Stimulated activated CD4-positive, alpha-beta T cell treated with anti-CD3 and anti-CD28 coated beads, TNF-alpha, amount 100 ng/mL, for 4 hours (primary cell): ENCODE measurements around the gene ELF1.
"Not testable (repeated sequence)": the region's sequence is repeated elsewhere in the genome, so short reads cannot be mapped to it uniquely, and the experiment has no call there.

Experiments used
- DNase-seq, 3 experiments: peaks; one replicate each; pipeline ENCODE4 v3.0.0-alpha.2; 2020; ENCODE audit warnings: low read depth in 3 of 3

Gene ELF1

DNA sequence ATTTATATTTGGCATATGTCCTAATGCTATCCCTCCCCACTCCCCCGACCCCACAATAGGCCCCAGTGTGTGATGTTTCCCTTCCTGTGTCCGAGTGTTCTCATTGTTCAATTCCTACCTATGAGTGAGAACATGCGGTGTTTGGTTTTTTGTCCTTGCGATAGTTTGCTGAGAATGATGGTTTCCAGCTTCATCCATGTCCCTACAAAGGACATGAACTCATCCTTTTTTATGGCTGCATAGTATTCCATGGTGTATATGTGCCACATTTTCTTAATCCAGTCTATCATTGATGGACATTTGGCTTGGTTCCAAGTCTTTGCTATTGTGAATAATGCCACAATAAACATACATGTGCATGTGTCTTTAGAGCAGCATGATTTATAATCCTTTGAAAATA, 23.3 kb upstream of the ELF1 start:
- DNase-seq = not testable (repeated sequence)

DNA sequence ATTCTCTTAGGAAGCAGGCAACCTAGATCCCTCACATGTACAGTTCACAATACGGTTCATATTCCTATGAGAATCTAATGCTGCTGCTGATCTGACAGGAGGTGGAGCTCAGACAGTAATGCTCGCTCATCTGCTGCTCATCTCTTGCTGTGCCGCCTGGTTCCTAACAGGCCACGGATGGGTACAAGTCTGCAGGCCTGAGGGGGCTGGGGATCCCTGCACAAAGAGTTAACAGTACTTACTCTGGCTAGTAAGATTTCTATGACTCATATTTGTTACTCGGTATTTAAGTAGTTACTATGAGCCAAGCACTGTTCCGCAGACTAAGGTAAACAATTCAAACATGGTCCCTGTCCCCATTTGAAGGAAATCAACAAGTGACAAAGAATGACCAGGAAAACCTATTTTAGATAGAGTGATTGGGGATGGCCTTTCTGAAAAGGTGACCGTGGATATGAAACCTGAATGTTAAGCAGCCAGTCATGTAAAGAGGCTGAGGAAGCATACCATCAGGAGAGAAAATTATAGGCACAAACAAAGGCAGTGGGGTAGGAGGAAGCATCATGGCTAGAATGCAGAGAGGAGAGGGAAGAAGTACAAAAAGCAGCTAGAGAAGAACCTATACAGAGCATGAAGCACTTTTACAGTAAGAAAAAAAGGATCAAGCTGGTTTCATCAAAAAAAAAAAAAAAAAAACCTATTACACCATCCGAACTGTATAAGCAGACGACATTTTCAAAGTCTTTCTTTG, 21.6 kb upstream of the ELF1 start:
- no peak for DNase-seq

DNA sequence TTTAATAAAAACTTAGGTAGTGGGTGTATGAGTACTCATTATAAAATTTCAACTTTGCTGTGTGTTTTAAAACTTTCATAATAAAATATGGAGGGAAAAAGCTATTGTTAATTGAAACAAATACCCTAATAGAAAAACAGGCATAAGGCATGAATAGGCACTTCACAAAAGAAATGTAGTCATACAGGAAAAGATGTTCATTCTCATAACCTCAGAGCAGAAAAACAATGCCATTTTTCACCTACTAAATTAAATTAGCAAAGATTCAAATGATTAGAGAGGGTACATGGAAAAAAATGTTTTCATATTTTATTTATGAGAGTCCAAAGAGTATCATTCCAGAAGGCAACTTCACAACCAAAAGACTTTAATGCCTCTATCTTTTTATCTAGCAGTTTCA, 20.6 kb upstream of the ELF1 start:
- DNase-seq = no peak

DNA sequence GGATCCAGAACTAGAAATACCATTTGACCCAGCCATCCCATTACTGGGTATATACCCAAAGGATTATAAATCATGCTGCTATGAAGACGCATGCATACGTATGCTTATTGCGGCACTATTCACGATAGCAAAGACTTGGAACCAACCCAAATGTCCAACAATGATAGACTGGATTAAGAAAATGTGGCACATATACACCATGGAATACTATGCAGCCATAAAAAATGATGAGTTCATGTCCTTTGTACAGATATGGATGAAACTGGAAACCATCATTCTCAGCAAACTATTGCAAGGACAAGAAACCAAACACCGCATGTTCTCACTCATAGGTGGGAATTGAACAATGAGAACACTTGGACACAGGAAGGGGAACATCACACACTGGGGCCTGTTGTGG, 17.4 kb upstream of the ELF1 start:
- DNase-seq = not testable (repeated sequence)

DNA sequence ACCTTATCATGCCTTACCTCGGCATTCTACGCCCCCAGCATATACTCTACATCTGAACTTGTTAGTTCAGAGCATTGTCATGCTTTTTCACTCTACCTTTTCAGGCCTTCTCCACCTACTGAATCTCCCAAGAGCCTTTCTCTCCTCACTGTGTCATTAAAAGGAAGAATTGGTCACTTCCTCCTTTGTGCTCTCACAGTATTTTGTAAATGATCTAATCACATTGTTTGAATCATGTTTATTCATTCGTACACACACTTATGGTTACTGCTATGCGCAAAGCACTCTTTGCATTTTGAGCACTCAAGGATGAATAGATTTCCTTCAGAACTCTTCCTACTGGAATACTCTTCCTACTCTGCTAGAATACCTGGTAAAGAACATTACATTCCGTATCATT, 15.8 kb upstream of the ELF1 start:
- DNase-seq = no peak

DNA sequence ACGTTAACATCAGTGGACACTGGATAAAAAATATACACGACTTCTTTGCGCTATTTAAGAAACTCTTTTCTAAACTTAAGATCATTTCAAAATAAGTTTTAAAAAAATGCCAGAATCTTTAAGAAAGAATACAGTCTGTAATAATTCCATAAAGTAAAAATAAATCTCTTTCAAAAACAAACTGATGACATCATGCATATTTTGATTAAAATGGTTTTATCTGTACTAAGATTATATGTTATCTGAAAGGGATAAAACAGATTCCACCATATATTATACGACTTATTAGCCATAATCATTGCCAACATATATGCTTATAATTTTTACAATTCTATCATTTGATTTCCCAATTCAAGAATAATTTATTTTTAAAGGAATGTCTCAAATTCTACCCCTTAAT, 15.3 kb upstream of the ELF1 start:
- no peak for DNase-seq

DNA sequence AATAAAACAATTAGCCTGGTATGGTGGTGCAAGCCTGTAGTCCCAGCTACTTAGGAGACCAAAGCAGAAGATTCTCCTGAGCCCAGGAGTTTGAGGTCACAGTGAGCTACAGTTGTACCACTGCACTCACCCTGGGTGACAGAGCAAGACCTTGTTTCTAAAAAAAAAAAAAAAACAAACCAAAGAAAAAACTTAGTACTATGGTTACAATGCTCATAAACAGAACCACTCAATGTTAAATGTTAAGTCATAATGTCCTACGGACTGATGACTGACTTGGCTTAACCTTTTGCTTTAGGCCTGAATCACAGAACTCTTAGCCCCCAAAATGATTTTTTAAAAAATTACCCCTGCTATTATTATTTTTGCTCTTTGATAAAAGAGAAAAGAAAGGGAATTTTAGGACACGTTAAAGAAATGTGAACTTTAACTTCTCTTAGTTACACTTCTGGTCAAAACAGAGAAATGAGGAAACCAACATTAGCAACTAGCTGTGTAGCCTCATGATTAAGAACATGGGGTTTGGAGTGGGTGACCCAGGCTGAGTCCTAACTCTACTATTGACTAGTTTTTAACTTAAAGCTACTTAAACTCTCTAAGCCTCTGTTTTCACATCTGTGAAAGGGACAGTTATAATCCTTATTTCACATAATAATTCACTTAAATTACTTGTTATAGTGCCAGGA, 13.7 kb upstream of the ELF1 start:
- no peak for DNase-seq

DNA sequence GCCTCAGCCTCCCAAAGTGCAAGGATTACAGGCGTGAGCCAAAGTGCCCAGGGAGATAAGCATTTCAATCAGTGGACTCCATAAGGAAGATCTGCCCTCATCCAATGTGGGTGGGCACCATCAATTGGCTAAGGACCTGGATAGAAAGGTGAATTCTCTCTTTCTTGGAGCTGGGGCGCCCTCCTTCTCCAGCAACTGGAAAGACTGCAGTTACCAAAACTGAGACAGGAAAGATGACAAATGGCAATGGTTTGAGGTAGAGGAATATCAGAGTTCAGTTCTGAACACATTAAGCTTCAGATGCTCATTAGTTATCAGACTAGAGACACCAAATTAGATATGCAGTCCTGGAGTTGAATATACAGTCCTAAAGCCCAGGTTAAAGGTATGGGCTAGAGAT, 10.5 kb upstream of the ELF1 start:
- no peak for DNase-seq

DNA sequence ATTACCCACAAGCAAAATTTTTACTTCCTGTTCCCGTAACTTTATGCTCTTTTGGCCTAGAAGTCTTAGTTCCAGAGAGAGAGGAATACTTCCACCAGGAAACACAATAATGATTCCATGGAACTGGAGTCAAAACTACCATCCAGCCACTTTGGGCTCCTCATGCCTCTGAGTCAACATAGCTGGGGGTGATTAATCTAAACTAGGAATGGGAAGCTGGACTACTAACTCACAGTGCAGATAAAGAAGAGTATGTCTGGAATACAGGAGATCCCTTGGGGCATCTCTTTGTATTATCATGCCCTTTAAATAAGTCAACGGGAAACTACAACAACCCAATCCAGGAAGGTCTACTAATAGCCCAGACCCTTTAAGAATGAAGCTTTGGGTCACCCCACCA, 8.9 kb upstream of the ELF1 start:
- DNase-seq = no peak

DNA sequence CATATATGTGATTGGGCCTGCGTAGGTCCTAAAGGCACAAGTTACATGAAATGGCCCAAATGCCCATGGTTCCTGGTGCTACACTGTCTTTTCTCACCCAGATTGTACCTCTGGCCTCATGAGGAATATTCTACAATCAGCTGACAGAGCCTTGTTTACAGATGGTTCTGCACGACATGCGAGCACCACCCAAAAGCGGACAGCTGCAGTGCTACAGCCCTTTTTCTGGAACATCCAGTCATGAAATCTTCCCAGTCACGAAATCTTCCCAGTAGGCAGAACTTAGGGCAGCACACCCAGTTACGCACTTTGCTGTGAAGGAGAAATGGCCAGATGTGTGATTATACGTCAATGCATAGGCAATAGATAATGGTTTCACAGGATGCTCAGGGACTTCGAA, 7.7 kb upstream of the ELF1 start:
- no peak for DNase-seq

DNA sequence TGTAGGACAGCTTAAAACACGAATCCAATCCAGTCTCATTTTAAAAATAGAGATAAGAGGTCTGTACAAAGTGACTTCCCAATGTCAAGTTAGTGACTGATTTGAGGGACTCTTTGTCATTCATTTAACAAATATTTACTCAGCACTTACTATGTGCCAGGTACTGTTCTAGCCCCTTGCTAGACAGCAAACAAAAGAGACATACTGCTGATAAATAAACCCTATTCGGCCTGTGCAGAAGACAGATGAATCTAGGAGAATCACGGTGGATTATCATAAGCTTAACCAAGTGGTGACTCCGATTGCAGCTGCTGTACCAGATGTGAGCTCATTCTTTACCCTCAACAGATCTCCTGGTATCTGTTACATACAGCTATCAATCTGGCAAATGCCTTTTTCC, 6.4 kb upstream of the ELF1 start:
- no peak for DNase-seq

DNA sequence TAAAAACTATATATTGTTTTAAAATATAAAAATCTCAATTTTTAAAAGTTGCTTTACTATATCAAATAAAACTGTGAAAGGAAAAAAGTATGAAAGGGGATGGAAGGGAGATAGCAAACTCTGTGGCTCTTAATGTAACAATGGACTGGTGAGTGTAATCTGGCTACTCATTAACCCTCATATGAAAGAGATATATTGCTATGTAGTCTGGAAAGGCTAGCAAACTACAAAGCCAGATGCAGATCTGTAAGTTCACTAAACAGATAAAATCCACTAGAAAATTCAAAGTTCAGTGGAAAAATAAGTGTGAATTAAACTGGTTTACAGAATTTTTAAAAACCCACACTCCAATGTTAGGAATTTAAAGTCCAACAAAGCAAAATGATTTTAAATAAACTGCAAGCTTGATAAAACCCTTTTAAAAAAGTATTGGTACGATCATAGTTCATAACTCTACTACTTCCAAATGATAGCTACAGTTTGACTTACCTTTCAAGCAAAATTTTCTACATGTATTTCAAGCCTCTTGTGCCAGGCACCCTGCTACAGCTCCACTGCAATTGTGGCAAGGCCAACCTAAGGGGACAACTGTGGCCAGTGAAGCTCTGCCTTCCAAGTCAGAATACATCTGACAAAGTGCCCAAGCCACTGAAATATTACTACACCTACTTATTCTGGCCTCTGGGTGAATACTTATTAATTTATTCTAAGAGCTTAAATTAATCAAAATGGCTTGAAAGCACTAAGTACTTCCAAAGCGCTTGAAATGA, 647 bp upstream of the ELF1 start:
- DNase-seq = no peak

DNA sequence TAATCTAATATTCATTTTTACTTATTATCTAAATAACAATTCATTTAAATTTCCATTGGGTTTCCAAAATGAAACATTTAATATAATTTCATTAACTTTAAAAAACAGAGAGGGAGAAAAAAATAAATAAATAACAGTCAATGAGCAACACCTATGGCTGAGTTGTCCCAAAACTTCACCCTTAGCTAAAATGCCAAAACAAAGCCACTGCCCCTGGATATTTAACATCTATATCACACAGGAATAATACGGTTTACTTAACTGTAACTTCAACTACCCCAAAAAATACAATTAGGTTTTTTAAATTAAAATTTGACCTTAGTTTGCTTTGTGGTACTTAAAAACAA, 541 bp downstream of the ELF1 start:
- DNase-seq = no peak

DNA sequence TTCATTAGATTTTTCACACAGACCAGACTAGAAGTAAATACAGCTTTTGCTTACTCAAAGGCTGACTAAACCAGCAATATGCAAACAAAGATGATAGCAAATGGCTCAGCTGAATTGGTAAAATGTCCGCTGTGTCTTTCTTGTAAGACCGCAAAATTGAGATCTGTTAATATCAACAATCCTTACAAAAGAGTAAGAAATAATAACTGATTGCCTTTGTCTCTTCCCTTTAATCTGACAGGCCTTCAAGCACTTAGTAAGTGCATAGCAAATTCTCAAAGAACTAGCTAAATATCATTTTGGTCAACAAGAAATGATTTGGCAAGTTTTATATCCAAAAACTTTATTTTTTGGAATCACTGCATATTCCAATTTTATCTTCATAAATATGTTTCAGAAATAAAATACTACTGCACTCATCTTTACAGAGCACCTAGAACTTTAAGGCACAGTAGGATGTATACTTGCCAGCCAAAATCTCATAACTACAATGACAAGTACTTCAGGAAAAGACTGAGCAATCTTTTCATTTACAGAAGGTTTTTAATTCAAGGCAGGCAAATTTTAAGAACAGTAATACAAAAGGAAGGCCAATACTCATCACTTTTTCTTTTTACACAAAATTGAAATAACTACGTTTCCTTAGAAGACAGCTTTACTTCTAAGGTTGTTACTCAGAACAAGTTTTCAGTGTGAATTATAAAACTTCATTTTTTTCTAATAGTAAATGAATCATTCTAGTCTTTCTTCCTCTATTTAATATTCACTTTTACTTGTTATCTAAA, 1.1 kb downstream of the ELF1 start:
- DNase-seq = no peak

DNA sequence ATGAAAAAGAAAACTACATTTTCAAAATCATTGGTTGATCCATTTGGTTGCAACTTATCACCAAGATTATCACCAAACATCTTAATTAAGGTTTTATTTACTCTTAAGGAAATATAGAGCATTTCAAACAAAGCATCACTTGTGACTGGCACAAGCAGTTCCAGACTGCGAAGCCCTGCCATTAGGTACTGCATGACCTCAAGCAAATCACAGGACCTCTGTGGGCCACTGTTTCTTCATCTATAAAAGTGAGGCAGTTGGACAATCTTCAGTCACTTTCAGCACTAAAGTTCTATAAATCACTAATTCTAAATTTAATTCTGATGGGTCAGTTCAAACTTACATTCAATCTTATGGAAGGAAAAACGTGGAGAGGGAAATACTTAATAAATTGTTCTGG, 2.0 kb downstream of the ELF1 start:
- no peak for DNase-seq

DNA sequence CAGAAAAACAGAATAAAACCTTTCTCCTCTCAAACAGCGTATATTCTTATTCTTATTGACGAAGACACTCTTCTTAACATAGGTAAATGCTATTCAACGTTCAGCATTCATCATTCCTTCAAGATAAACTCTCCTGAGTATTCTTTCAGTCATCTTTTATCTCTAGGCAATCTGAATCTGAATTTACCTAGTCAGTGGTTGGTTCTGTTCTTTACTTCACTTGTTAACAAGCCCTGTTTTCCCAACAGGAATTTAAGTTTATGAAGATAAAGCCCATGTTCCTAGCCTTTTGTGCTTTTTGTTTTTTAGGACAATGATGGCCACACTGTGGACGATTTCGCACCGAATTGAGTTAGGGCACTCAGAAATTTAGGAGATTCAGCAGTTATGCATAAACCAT, 3.2 kb downstream of the ELF1 start:
- no peak for DNase-seq

DNA sequence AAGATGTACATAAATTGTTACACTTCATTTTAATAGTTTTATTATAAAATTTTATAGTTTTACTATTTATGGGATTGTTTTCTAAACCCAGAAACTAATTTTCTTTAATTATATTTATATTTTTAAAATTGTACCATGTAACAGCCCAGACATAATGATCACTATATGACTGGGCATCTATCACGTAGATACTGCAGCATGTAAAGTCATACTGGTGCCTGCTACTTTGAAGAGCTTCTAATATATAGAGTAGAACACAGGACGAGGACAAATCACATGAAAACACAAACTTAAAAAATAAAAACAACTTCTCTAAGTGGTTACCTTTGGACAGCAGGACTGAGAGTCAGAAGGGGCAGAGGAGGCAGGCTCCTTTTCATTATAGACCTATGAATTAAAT, 5.3 kb downstream of the ELF1 start:
- DNase-seq = no peak

DNA sequence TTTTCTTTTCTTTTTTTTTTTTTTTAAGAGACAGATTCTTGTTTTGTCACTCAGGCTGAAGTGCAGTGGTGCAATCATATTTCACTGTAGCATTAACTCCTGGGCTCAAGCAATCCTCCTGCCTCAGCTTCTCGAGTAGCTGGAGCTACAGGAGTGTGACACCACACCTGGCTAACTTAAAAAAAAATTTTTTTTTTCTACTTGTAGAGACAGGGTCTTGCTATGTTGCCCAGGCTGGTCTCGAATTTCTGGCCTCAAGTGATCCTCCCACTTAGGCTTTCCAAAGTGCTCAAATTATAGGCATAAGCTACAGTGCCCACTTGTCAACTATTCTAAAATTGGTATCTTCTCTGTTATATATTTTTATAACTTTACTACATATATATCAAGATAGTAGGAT, 6.6 kb downstream of the ELF1 start:
- no peak for DNase-seq

DNA sequence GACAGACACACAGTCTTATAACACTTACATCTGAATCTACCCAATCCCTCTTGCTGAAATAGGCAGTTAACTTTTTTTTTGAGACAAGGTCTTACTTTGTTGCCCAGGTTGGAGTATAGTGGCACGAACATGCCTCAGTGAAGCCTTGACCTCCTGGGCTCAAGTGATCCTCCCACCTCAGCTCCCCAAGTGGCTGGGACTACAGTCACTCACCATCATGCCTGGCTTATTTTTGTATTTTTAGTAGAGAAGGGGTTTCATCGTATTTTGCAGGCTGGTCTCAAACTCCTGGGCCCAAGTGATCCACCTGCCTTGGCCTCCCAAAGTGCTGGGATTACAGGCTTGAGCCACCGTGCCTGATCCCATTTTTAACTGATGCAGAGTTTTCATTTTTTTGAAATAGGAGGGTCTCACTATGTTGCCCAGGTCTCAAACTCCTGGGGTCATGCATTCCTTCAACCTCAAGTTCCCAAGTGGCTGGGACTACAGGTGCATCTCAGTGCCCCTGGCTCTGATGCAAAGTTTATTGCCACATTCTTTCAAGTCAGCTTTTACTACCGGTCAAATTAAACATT, 7.6 kb downstream of the ELF1 start:
- no peak for DNase-seq

DNA sequence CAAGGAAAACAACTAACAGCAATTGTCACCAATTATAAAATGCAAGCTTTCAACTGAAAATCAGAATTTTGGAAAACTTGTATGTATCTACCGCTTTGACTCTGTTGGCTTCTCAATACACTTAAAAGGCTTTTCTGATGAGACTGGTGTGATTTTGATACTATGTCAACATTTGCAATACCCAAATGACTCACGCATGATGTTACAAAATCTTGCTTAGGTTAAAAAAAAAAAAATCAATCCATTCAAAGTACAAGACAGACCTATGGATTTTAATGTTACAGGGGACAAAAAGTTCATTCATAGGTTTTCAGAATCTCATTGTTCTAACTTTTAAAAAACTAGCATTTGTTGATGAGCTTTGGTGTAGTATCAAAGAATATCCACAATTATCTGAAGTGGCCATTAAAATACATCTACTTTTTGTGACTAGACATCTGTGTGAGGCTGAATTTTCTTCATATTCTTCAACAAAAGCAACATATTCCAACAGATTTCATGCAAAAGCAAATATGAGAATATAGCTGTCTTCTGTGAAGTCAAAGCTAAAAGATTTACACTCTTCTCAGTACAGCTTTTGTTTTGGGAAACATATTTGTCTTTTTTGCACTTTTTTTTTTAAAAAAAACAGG, 10.7 kb downstream of the ELF1 start:
- no peak for DNase-seq

DNA sequence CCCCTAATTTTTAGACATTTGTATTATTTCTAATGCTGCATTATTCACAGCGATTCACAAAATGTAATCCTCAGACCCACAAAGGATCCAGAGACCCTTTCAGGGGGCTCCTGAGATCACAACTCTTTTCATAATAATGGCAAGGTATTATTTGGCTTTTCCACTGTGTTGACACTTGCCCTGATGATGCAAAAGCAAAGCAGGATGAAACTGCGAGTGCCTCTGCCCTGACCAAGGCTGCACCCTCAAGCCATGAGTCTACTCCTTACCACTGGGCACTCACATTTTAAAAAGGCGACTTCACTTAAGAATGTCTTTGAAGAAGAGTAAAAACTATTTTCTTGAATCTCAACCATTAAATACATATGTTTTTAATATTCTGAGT, 11.4 kb downstream of the ELF1 start:
- DNase-seq = no peak
